GM20431 (cell line): ENCODE measurements around the gene RPH3AL.

Experiments
- in situ Hi-C: fragments of 300-500 bp; cut with MseI, MboI; formaldehyde crosslinking; loops from one replicate; pipeline ENCODE4 v1.15.0; 2020; ENCODE audit warnings: low sequenced_read_pairs; ENCODE audit not compliant: unreplicated experiment

RPH3AL gene

GRCh38 chr17:193841-194806 is 158.5 kb downstream of the RPH3AL start:
- in situ Hi-C loops, result no loop called here

DNA sequence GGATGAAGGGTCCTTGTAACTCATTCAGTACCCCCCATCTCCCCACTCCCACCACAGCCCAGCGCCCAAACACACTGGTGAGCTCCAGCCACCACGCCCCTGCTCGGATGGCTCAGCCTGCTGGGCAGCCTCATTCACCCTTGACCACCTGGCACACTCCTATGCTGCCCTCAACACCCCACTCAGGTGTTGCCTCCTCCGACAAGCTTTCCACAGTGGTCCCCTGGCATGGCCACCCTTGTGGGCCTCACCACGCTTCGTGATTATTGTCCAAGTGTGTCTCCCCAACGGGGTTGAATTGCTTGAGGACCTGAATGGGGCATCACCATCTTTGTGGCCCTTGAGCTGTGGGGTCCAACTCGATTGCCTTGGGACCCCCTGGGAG is 159.2 kb downstream of the RPH3AL start:
- in situ Hi-C loops, result no loop called here

DNA sequence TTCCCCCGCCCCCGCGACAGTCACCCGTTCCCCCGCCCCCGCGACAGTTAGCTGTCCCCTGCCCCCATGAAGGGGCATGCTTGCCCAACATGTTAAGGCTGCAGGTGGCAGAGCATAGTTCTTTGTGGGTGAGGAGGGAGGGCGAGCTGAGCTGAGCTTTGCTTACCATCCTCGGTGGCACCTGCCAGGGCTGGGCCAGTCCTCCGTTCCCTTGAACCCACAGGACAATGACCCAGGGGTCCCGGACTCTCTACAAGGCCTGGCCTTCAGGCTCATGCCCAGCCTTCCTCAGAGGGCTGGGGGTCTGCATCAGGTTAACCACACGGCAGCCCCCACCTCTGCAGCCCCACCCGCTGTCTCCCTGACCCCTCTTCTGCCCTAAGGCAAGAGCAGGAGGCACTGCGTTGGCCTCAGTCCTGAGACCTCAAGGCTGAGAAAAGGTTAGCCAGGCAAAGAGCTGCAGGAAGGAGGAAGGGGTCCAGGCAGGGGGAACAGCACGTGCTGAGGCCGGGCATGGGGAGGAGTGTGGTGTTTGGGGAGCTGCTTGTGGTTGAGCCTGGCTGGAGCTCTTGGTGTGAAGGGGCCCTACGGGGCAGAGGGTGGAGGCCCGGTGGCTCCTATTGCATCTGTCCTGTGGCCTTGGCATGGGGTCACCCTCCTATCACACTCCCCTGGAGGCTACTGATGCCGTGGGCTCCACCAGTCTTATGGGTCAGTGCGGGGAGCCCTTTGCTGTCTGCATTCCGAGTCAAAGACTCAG is 159.8 kb downstream of the RPH3AL start:
- in situ Hi-C loops, result no loop called here

GRCh38 chr17:189444-189843 is 163.2 kb downstream of the RPH3AL start:
- in situ Hi-C loops, result no loop called here

- in situ Hi-C loops, result no loop called here
These were observed 165.5 kb downstream of the RPH3AL start for GRCh38 chr17:187130-187529.

GRCh38 chr17:185445-186138 is 167.0 kb downstream of the RPH3AL start:
- in situ Hi-C loops, result no loop called here

DNA sequence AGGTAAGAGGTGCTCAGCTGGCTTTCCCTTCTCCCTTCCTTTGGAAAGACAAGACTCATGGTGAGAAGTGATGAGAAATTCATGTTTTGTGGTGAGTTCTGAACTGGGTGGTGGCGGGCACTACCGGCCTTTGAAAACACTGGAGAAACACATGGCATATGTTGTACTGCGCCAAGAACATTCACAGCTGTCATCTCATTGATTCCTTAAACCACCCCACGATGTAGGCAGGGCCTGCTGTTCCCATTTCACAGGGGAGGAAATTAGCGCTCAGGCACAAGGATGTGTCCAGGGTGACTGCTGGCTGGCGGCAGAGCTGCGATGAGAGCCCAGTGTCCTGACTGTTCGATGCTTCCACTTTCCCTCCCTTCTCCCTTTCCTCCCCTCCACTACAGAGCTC is 169.6 kb downstream of the RPH3AL start:
- in situ Hi-C loops, result no loop called here

DNA sequence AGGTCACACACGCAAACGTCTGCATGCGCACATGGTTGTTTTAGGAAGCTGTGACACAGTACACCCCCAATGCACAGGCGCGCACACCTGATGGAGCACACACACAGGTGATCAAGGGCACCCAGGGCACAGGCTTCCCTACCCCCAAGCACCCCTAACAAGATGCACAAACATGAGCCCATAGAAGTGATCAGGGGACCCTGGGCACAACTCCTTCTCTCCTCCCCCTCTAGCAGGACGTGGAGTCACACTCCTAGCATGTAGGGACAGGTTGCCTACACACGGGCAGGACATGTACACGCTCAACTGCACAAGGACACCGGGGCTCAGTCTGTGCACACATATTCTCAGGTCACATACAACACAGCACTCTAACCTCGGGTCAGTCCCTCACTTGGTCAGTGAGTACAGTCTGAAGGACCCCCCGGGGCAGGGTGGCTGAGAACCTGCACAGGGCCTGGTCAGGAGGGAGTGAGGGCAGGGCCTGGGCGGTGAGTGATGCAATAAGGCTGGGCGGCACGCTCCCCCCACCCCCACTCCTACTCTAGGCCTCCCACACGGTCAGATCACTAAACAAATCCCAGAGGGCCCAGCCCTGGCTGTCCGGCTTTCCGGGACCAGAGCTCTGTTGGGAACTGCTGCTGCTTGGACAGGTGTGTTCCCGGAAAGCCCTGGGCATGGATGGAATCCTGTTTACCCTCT is 170.4 kb downstream of the RPH3AL start:
- in situ Hi-C loops, result no loop called here

DNA sequence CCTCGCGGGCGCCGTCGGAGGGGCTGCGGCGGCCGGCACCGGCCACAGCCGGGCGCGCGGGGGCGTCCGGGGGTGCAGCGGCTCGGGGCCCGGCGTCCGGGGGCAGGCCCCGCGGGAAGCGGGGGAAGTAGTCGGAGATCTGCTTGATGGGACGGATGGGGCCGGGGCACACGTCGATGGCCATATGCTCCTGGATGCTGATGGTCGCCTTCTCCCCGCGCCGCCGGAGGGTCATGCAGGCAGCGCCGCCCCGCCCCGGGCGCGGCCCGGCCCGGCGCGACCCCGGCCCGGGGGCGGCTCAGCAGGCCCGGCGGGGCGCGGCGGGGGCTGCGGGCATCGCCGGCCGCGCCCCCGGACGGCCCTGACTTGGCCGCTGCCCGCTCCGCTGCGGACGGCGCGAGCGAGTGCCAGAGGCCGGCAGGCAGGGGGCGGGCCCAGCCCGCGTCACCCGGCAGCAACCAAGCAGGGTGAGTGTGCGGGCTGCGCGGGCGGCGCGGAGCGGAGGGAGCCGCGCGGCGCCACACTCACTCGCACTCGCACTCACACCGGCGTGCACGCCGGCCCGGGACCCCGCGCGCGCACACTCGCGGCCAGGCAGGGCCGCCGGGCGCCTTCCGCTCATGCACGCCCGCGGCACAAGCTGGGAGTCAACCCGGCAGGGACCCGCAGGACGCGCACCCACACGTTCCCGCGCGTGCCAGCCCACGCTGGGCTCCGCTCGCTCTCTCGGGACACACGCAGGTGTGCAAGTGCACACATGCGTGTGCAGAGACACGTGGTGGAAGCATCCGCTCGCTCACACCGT is 171.2 kb downstream of the RPH3AL start, which contains the start of gene DOC2B:
Gene DOC2B, minus strand, starts transcription at position 406 of the 805 bp plus-strand sequence. Its CDS starts 171 bp downstream, at position 235.
- in situ Hi-C loops, result no loop called here

DNA sequence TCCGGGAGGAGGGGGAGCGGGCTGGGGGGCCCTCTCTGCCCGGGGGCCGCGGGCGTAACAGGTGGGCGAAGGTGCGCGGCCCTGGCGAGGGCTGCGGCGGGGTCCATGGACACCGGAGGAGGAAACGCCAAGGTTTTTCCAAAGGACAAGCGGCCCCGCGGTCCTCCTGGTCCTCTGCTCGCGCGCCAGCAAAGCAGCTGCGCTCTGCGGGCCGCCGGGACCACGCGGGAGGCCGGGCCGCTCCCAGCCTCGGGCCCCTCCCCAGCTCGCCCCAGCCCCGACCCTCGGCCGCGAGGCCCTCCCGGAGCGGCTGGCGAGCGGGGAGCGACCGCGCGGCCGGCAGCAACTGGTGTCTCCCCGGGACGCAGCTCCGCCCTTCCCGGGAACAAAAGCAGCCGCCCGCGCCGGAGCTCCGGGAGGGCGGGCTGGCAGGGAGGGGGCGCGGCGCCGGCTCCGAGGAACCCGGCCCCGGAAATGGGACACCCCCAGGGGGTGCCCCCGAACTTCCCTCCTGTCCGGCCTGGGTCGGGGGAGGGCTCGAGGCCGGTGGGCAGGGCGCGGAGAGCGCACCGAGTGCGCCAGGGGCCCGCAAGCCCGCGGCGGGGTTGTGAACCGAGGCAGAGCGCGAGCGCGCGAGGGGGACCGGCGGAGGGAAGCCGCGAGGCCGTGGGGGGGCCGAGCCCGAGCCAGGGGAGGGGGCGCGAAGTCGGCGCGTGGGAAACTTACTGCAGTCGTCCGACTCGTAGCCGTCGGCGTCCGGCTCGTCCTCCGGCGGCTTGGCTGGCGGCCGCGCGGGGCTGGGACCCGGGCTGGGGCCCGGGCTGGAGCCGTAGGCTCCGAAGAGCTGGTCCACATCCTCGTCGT is 172.0 kb downstream of the RPH3AL start:
- in situ Hi-C loops, result no loop called here

- in situ Hi-C loops, result no loop called here
These were observed 172.7 kb downstream of the RPH3AL start for GRCh38 chr17:179781-180380.

DNA sequence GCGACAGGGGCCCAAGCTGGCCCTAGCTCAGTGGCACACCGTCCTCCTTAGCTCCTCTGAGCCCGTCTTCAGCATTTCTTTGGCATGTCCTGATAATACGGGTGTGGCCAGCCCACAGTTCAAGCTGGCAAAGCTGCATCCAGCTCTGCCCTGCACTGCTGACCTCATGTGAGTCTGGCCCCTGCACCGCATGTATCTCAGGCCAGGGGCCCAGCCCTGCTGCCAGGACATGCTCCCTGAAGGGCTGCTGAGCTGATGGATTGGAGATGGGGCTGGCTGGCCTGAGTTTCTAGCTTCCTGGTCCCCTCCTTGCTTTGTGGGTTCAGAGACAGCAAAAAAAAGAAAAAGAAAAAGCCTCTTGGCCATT is 173.6 kb downstream of the RPH3AL start:
- in situ Hi-C loops, result no loop called here

DNA sequence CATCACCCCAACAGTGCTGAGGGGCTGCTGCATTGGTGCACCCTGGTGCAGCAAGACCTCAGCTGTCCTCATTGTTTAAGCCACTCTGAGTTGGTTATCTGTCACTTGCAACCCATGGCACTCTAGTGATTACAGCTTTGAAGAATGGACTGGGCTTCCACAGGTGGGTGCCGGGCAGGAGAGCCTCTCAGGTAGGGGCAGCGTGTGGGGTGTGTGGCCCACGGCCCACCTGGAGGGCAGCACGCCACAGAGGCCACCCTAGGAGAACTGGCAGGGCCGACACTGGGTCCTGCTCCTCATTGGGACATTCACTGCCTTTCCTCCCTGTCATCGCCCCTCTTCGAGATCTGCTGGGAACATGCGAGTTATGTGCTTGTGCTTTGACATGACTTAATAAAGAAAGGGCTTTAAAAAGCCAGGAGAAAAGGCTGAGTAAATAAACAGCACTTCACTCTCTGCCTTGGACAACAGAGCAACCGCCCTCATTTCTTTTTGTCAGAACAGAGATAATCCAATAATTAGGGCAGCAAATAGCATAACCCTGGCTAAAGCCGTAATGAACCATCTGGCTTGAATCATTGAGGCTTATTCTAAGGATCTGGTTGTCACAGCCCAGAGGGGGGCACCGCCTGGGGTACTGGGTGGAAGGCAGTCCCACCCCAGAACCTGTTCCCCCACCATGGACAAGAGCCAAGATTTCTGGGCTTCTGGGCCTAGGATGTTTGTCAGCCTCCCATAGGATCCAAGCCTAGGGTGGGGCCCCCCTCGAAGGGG is 174.1 kb downstream of the RPH3AL start:
- in situ Hi-C loops, result no loop called here

DNA sequence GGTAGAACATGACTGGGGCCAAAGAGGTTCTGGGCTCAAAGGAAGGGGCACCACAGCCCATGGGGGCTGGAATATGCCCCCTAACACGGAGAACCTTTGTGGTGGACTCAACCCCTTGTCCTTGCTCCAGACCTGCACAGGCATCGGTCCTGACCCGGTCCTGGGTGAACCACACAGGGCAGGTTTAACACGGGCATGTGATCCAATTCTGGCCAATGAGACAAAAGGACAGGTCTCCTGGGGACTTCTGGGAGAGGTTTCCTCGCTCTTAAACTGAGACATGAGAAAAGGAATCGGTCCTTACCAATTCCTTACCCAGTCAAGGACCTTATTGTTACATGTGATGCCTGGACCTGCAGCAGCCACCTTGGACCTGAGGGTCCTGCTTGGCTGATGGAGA is 174.8 kb downstream of the RPH3AL start:
- in situ Hi-C loops, result no loop called here

DNA sequence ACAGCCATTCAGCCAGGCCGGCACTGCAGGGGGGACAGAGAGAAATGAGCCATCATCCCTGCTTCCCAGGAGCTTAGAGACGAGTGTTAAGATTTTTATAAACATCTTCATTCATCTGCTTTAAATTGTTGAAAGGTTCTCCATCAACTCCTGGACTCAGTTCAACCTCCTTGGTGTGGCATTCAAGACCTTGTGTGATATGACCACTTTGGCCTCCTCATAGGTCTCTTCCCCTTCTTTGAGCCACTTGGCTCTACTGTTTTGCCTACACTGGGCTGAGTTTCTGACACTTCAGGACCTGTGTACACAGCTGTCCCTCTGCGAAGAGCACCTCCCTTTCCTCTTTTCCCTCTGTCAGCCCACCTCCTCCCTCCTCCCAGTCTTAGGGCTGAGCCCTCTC is 175.5 kb downstream of the RPH3AL start:
- in situ Hi-C loops, result no loop called here

GRCh38 chr17:173166-173911 is 179.3 kb downstream of the RPH3AL start:
- in situ Hi-C loops, result no loop called here
